ENCODE data around the gene ITGB8. TPM values are rescaled to one million over a fixed set of nuclear protein-coding genes. Genes with fewer than 3 reads are reported as not detected.

ITGB8 gene
- total RNA-seq, 1 donor from 2014 or later = 1.5 TPM

DNA sequence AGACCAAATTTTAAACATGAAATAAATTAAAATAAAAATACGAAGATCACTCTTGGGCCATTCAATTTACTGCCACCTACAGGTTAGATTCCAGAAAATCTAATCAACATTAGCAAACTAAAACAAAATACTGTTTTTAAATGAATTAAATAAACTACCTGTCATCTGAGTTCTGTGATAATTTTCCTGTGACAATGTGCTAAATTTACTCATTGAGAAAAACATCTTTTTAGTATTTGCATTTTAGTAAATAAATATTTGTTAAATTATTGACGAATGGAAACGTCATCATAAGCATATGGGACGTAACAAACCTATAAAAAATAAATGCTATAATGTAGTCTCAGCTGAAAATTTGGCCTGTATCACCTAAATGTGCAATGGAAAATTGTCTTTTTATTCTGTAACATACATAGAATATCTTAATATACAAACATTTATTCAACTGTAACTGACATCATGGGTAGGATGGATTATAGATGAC lies 72.1 kb downstream of the ITGB8 start:
- TF ChIP-seq, protein P1, sequence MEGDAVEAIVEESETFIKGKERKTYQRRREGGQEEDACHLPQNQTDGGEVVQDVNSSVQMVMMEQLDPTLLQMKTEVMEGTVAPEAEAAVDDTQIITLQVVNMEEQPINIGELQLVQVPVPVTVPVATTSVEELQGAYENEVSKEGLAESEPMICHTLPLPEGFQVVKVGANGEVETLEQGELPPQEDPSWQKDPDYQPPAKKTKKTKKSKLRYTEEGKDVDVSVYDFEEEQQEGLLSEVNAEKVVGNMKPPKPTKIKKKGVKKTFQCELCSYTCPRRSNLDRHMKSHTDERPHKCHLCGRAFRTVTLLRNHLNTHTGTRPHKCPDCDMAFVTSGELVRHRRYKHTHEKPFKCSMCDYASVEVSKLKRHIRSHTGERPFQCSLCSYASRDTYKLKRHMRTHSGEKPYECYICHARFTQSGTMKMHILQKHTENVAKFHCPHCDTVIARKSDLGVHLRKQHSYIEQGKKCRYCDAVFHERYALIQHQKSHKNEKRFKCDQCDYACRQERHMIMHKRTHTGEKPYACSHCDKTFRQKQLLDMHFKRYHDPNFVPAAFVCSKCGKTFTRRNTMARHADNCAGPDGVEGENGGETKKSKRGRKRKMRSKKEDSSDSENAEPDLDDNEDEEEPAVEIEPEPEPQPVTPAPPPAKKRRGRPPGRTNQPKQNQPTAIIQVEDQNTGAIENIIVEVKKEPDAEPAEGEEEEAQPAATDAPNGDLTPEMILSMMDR (IDR thresholded peaks at IDR 0.05; ENCODE audit: borderline replicate concordance) = peak; percentile 51
- Histone ChIP-seq H3K27me3 (ENCODE audit: low read depth) (no peaks in the 10 kb centered on the region), H3K36me3 (no peaks in the 10 kb centered on the region), H3K27ac (replicated peaks) (no peak overlapping the region), H3K4me3 (no peak overlapping the region), H3K9me3 (replicated peaks) (no peaks in the 10 kb centered on the region), H3K4me1 (peaks cover 27% of the 10 kb centered on the region)
- intact Hi-C loops (cut with micrococcal nuclease) = no loop called here
- DNase-seq = no peak

- no peak overlapping the region for H3K4me3 ChIP-seq
- intact Hi-C loops (cut with micrococcal nuclease) = no loop called here
- no peak overlapping the region for H3K27ac ChIP-seq (replicated peaks)
- H3K36me3 ChIP-seq = no peaks in the 10 kb centered on the region
- peak; percentile 65 for DNase-seq
- peaks cover 32% of the 10 kb centered on the region for H3K4me1 ChIP-seq
- TF ChIP-seq, protein P1 (IDR thresholded peaks at IDR 0.05; ENCODE audit: borderline replicate concordance) = no peak
- H3K27me3 ChIP-seq (ENCODE audit: low read depth) = no peaks in the 10 kb centered on the region
- H3K9me3 ChIP-seq (replicated peaks) = no peaks in the 10 kb centered on the region
Observed at GRCh38 chr7:20403331-20403730, 72.6 kb downstream of the ITGB8 start.

GRCh38 chr7:20404320-20404719 lies 73.6 kb downstream of the ITGB8 start:
- intact Hi-C loops (cut with micrococcal nuclease) = no loop called here
- Histone ChIP-seq H3K36me3 (no peaks in the 10 kb centered on the region), H3K4me3 (no peak overlapping the region), H3K27ac (replicated peaks) (no peak overlapping the region), H3K9me3 (replicated peaks) (no peaks in the 10 kb centered on the region), H3K4me1 (peaks cover 41% of the 10 kb centered on the region), H3K27me3 (ENCODE audit: low read depth) (no peaks in the 10 kb centered on the region)
- no peak for DNase-seq
- TF ChIP-seq, protein P1 (IDR thresholded peaks at IDR 0.05; ENCODE audit: borderline replicate concordance) = no peak

- Histone ChIP-seq H3K9me3 (replicated peaks) (no peaks in the 10 kb centered on the region), H3K27ac (replicated peaks) (peak overlapping the region; percentile 85), H3K27me3 (ENCODE audit: low read depth) (no peaks in the 10 kb centered on the region), H3K4me1 (peaks cover 37% of the 10 kb centered on the region), H3K4me3 (no peak overlapping the region), H3K36me3 (no peaks in the 10 kb centered on the region)
- intact Hi-C loops (cut with micrococcal nuclease) = no loop called here
- DNase-seq = peak; percentile 80
- TF ChIP-seq, protein P1 (IDR thresholded peaks at IDR 0.05; ENCODE audit: borderline replicate concordance) = no peak
Observed at GRCh38 chr7:20407585-20408466, 77.1 kb downstream of the ITGB8 start.

GRCh38 chr7:20408467-20408826 lies 77.7 kb downstream of the ITGB8 start:
- Histone ChIP-seq H3K4me1 (peaks cover 31% of the 10 kb centered on the region), H3K27me3 (ENCODE audit: low read depth) (no peaks in the 10 kb centered on the region), H3K36me3 (no peaks in the 10 kb centered on the region), H3K9me3 (replicated peaks) (no peaks in the 10 kb centered on the region), H3K4me3 (no peak overlapping the region), H3K27ac (replicated peaks) (peak overlapping the region; percentile 85)
- peak; percentile 22 for DNase-seq
- intact Hi-C loops (cut with micrococcal nuclease) = no loop called here
- TF ChIP-seq, protein P1 (IDR thresholded peaks at IDR 0.05; ENCODE audit: borderline replicate concordance) = no peak
